ENCODE data around the gene APPL1.

- TF ChIP-seq CTCF (IDR thresholded peaks at IDR 0.05; ENCODE audit: poor library complexity) = no peak
- TF ChIP-seq EZH2 (IDR thresholded peaks at IDR 0.05; ENCODE audit: borderline replicate concordance) = no peak
- TF ChIP-seq EZH2phosphoT487 (IDR thresholded peaks at IDR 0.05; ENCODE audit: low read depth, severe bottlenecking, unreplicated experiment) = no peak
These were observed 47.9 kb downstream of the APPL1 start for GRCh38 chr3:57275393-57275792.

Data from hepatocyte (in vitro differentiated cells).